GM21737 (cell line): ENCODE results near the gene TADA3.

Experiments used
- ATAC-seq: cut with Tn5 transposase; IDR thresholded peaks from one replicate; pipeline ENCODE4 v1.9.1; 2021; ENCODE audit warnings: mild to moderate bottlenecking, moderate library complexity; ENCODE audit not compliant: unreplicated experiment

The TADA3 gene

DNA sequence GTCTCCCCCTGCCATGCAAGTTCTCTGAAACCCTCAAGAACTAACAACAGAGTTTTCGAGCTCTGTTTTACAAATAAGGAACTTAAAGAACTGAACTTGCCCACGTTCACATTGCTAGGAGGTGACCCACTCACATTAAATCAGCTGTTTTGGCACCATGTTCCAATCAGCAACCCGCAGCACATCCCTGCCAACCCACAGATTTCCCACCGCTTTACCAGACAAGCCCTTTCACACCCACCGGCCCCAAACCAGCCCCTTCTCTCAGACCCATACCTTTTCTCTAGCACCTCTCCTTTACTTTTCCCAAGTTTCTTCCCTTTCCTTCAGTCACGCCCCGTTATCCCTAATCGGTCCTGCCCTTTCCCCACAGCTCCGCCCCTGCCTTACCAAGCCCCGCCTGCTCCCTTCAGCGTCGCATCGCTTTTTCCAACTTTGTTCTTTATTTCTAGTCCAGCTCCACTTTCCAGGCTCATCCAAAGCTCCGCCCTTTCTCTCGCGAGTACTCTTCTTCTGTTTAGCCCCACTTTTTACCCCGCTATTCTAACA lies 61.5 kb downstream of the TADA3 start:
- peak; percentile 32 for ATAC-seq
